Neural crest cell (in vitro differentiated cells): ENCODE measurements around the gene CNOT4. TPM values are rescaled to one million over a fixed set of nuclear protein-coding genes. Genes with fewer than 3 reads are reported as not detected.
"Not testable (repeated sequence)": the region's sequence is repeated elsewhere in the genome, so short reads cannot be mapped to it uniquely, and the experiment has no call there.

ENCODE experiments used
- DNase-seq: peaks from one replicate; pipeline ENCODE4 v3.0.0; 2021; ENCODE audit warnings: low read depth, mixed read lengths, low spot score
- H3K27ac Mint-ChIP-seq: one replicate; pipeline ENCODE4 v1.8.0; 2021; ENCODE audit warnings: mild to moderate bottlenecking, mixed read lengths; ENCODE audit not compliant: unreplicated experiment
- H3K27me3 Mint-ChIP-seq: 2 replicates; pipeline ENCODE4 v1.8.0; 2021; ENCODE audit warnings: low read depth, mild to moderate bottlenecking, mixed read lengths
- H3K36me3 Mint-ChIP-seq: 2 replicates; pipeline ENCODE4 v1.8.0; 2021; ENCODE audit warnings: low read depth, mild to moderate bottlenecking, mixed read lengths
- H3K4me1 Mint-ChIP-seq: 2 replicates; pipeline ENCODE4 v1.8.0; 2021; ENCODE audit warnings: mixed read lengths
- H3K4me3 Mint-ChIP-seq: one replicate; pipeline ENCODE4 v1.8.0; 2021; ENCODE audit warnings: mild to moderate bottlenecking, mixed read lengths
- H3K9me3 Mint-ChIP-seq: 2 replicates; pipeline ENCODE4 v1.8.0; 2021; ENCODE audit warnings: mixed read lengths
- CTCF ChIP-seq: fragments of 200-600 bp; sonication (generic); conservative IDR thresholded peaks from 2 replicates; pipeline ENCODE4 v1.5.0; 2021; ENCODE audit warnings: antibody characterized with exemption, mild to moderate bottlenecking
- total RNA-seq: library from RNA; stranded (reverse); gene quantifications from 2 replicates; pipeline ENCODE4 v1.2.1, GENCODE V29; 2021

The CNOT4 gene
- total RNA-seq, 1 donor from 2014 or later = 31.1 TPM

GRCh38 chr7:135328053-135328452, 181.8 kb downstream of the CNOT4 start:
- Mint-ChIP-seq H3K9me3 (peaks cover 4% of the 10 kb centered on the region), H3K4me3 (no peak overlapping the region), H3K4me1 (no peaks in the 10 kb centered on the region), H3K36me3 (no peaks in the 10 kb centered on the region), H3K27ac (no peak overlapping the region), H3K27me3 (peaks cover 4% of the 10 kb centered on the region)
- no peak for TF ChIP-seq CTCF
- no peak for DNase-seq

GRCh38 chr7:135327458-135327857, 182.4 kb downstream of the CNOT4 start:
- no peak overlapping the region for H3K4me3 Mint-ChIP-seq
- H3K4me1 Mint-ChIP-seq = no peaks in the 10 kb centered on the region
- no peak for TF ChIP-seq CTCF
- H3K9me3 Mint-ChIP-seq = peaks cover 4% of the 10 kb centered on the region
- H3K27me3 Mint-ChIP-seq = peaks cover 4% of the 10 kb centered on the region
- DNase-seq = no peak
- no peak overlapping the region for H3K27ac Mint-ChIP-seq
- no peaks in the 10 kb centered on the region for H3K36me3 Mint-ChIP-seq

- H3K4me1 Mint-ChIP-seq = no peaks in the 10 kb centered on the region
- peaks cover 4% of the 10 kb centered on the region for H3K9me3 Mint-ChIP-seq
- no peaks in the 10 kb centered on the region for H3K36me3 Mint-ChIP-seq
- peaks cover 4% of the 10 kb centered on the region for H3K27me3 Mint-ChIP-seq
- no peak for TF ChIP-seq CTCF
- DNase-seq = no peak
- no peak overlapping the region for H3K27ac Mint-ChIP-seq
- H3K4me3 Mint-ChIP-seq = no peak overlapping the region
Observed at GRCh38 chr7:135326636-135327280, 183.1 kb downstream of the CNOT4 start.

- Mint-ChIP-seq H3K9me3 (no peaks in the 10 kb centered on the region), H3K27me3 (peaks cover 1% of the 10 kb centered on the region), H3K4me1 (no peaks in the 10 kb centered on the region), H3K36me3 (no peaks in the 10 kb centered on the region), H3K27ac (no peak overlapping the region), H3K4me3 (no peak overlapping the region)
- DNase-seq = no peak
- no peak for TF ChIP-seq CTCF
Observed at GRCh38 chr7:135322571-135323340, 187.1 kb downstream of the CNOT4 start.

GRCh38 chr7:135321556-135321955, 188.3 kb downstream of the CNOT4 start:
- Mint-ChIP-seq H3K27me3 (no peaks in the 10 kb centered on the region), H3K36me3 (no peaks in the 10 kb centered on the region), H3K4me1 (no peaks in the 10 kb centered on the region), H3K4me3 (no peak overlapping the region), H3K9me3 (no peaks in the 10 kb centered on the region), H3K27ac (no peak overlapping the region)
- no peak for TF ChIP-seq CTCF
- no peak for DNase-seq

- not testable (repeated sequence) for H3K9me3 Mint-ChIP-seq, H3K4me3 Mint-ChIP-seq, DNase-seq, H3K36me3 Mint-ChIP-seq, H3K27me3 Mint-ChIP-seq, H3K4me1 Mint-ChIP-seq, H3K27ac Mint-ChIP-seq
Observed at GRCh38 chr7:135320953-135321352, 188.9 kb downstream of the CNOT4 start.
